A549 (cell line): ENCODE results near the gene CD164L2.

Source experiments
- BCL3 ChIP-seq: fragments of >200 bp; sonication (Bioruptor Twin); formaldehyde crosslinking; IDR thresholded peaks from 3 replicates; pipeline ENCODE4 v1.6.1; 2016
- CHD2 ChIP-seq: fragments of 150-350 bp; IDR thresholded peaks from 2 replicates; pipeline ENCODE4 v1.6.1; 2014; ENCODE audit warnings: low read length; ENCODE audit not compliant: partially characterized antibody
- CTCF ChIP-seq: fragments of >200 bp; sonication (Bioruptor Twin); formaldehyde crosslinking; IDR thresholded peaks from 3 replicates; pipeline ENCODE4 v1.5.1; 2016
- ELK1 ChIP-seq: fragments of 150-350 bp; IDR thresholded peaks from 2 replicates; pipeline ENCODE4 v1.6.1; 2014; ENCODE audit warnings: low read depth, mild to moderate bottlenecking, low read length
- JUN ChIP-seq, 2 experiments: fragments of >200 bp; sonication (Bioruptor Twin); formaldehyde crosslinking; IDR thresholded peaks; 2 replicates in 1 of 2; 3 replicates in 1 of 2; pipeline ENCODE4 v1.6.1; 2016 to 2017
- KDM1A ChIP-seq: fragments of 200-600 bp; sonication (generic); IDR thresholded peaks from 2 replicates; pipeline ENCODE4 v1.6.1; 2016; ENCODE audit warnings: low read depth, mild to moderate bottlenecking
- POLR2A ChIP-seq: IDR thresholded peaks from 2 replicates; pipeline ENCODE4 v1.6.1; 2012; ENCODE audit warnings: mild to moderate bottlenecking, low read length
- SMC3 ChIP-seq: fragments of >200 bp; sonication (Bioruptor Twin); formaldehyde crosslinking; IDR thresholded peaks from 3 replicates; pipeline ENCODE4 v1.6.1; 2018; ENCODE audit warnings: inconsistent platforms
- USF2 ChIP-seq: fragments of 450-650 bp; IDR thresholded peaks from 2 replicates; pipeline ENCODE4 v1.6.1; 2014; ENCODE audit warnings: antibody characterized with exemption
- ZNF302 ChIP-seq: fragments of 250-450 bp; sonication (Bioruptor Pico); IDR thresholded peaks from 2 replicates; pipeline ENCODE4 v1.9.0; 2021; ENCODE audit warnings: inconsistent platforms, mild to moderate bottlenecking, moderate library complexity
- ZSCAN20 ChIP-seq: fragments of 250-450 bp; sonication (Bioruptor Pico); IDR thresholded peaks from 2 replicates; pipeline ENCODE4 v1.8.0; 2022; ENCODE audit warnings: mild to moderate bottlenecking, moderate library complexity

GRCh38 chr1:27342778-27343638 lies 40.1 kb downstream of the CD164L2 start:
- TF ChIP-seq CTCF (no peak), POLR2A (no peak), CHD2 (no peak), ZNF302 (no peak), JUN (IDR thresholded peaks at IDR 0.05) (no peak), SMC3 (no peak), ZSCAN20 (CRISPR knock-in tag) (no peak), USF2 (no peak), KDM1A (no peak), ELK1 (no peak), BCL3 (no peak)
